Measurements from ENCODE around the gene TUBD1.
"Not testable (repeated sequence)": the region's sequence is repeated elsewhere in the genome, so short reads cannot be mapped to it uniquely, and the experiment has no call there.

TUBD1 gene

GRCh38 chr17:59877965-59878364 is 14.8 kb downstream of the TUBD1 start:
- DNase-seq (ENCODE audit: insufficient read length, low spot score) (no peak), FAIRE-seq (no peak)

GRCh38 chr17:59876107-59876506 is 16.6 kb downstream of the TUBD1 start:
- DNase-seq (ENCODE audit: insufficient read length, low spot score) (no peak), FAIRE-seq (no peak)

- no peak for FAIRE-seq
- no peak for DNase-seq (ENCODE audit: insufficient read length, low spot score)
Observed at GRCh38 chr17:59874376-59874775, 18.4 kb downstream of the TUBD1 start.

- not testable (repeated sequence) for FAIRE-seq; DNase-seq (ENCODE audit: insufficient read length, low spot score)
Observed at GRCh38 chr17:59873414-59873813, 19.3 kb downstream of the TUBD1 start.

GRCh38 chr17:59872351-59872750 is 20.4 kb downstream of the TUBD1 start:
- no peak for FAIRE-seq
- DNase-seq (ENCODE audit: insufficient read length, low spot score): no peak

GRCh38 chr17:59870482-59870881 is 22.3 kb downstream of the TUBD1 start:
- FAIRE-seq (no peak), DNase-seq (ENCODE audit: insufficient read length, low spot score) (no peak)

GRCh38 chr17:59869941-59870218 is 22.9 kb downstream of the TUBD1 start:
- no peak for FAIRE-seq
- no peak for DNase-seq (ENCODE audit: insufficient read length, low spot score)

- FAIRE-seq: no peak
- no peak for DNase-seq (ENCODE audit: insufficient read length, low spot score)
Observed at GRCh38 chr17:59863616-59864015, 29.1 kb downstream of the TUBD1 start.

GRCh38 chr17:59859444-59860025 is 33.2 kb downstream of the TUBD1 start:
- no peak for DNase-seq (ENCODE audit: insufficient read length, low spot score)
- no peak for FAIRE-seq

GRCh38 chr17:59858932-59859331 is 33.8 kb downstream of the TUBD1 start:
- FAIRE-seq (no peak), DNase-seq (ENCODE audit: insufficient read length, low spot score) (no peak)

- FAIRE-seq: no peak
- no peak for DNase-seq (ENCODE audit: insufficient read length, low spot score)
Observed at GRCh38 chr17:59858167-59858816, 34.5 kb downstream of the TUBD1 start.

GRCh38 chr17:59856859-59857794 is 35.6 kb downstream of the TUBD1 start:
- no peak for DNase-seq (ENCODE audit: insufficient read length, low spot score)
- FAIRE-seq: no peak

- not testable (repeated sequence) for DNase-seq (ENCODE audit: insufficient read length, low spot score); FAIRE-seq
Observed at GRCh38 chr17:59853919-59854729, 38.6 kb downstream of the TUBD1 start.

GRCh38 chr17:59853168-59853918 is 39.4 kb downstream of the TUBD1 start:
- DNase-seq (ENCODE audit: insufficient read length, low spot score) (no peak), FAIRE-seq (peak; percentile 64)

- not testable (repeated sequence) for DNase-seq (ENCODE audit: insufficient read length, low spot score); FAIRE-seq
Observed at GRCh38 chr17:59852847-59853167, 39.9 kb downstream of the TUBD1 start.

- FAIRE-seq (no peak), DNase-seq (ENCODE audit: insufficient read length, low spot score) (no peak)
Observed at GRCh38 chr17:59851439-59852375, 41.0 kb downstream of the TUBD1 start.

- not testable (repeated sequence) for DNase-seq (ENCODE audit: insufficient read length, low spot score); FAIRE-seq
Observed at GRCh38 chr17:59850311-59850710, 42.4 kb downstream of the TUBD1 start.

GRCh38 chr17:59848778-59849177 is 44.0 kb downstream of the TUBD1 start:
- no peak for FAIRE-seq
- DNase-seq (ENCODE audit: insufficient read length, low spot score): no peak

- DNase-seq (ENCODE audit: insufficient read length, low spot score) (no peak), FAIRE-seq (no peak)
Observed at GRCh38 chr17:59848385-59848668, 44.4 kb downstream of the TUBD1 start.
